Trophoblast cell (in vitro differentiated cells and primary cell): ENCODE measurements around the gene GRIN3A. TPM values are rescaled to one million over a fixed set of nuclear protein-coding genes. Genes with fewer than 3 reads are reported as not detected.

Source experiments
- DNase-seq, 2 donors: peaks; one replicate each; pipeline ENCODE4 v3.0.0-alpha.2; 2016
- H2AFZ ChIP-seq: 2 replicates; pipeline ENCODE4 v1.6.1; 2013; ENCODE audit warnings: low read length, moderate library complexity, mild to moderate bottlenecking; ENCODE audit not compliant: insufficient read depth, poor library complexity
- H2AK5ac ChIP-seq: 2 replicates; pipeline ENCODE4 v1.6.1; 2013; ENCODE audit warnings: mild to moderate bottlenecking, low read length
- H2BK120ac ChIP-seq: 2 replicates; pipeline ENCODE4 v1.6.1; 2013; ENCODE audit warnings: low read length, mild to moderate bottlenecking, moderate library complexity; ENCODE audit not compliant: insufficient read depth, poor library complexity
- H2BK12ac ChIP-seq: 2 replicates; pipeline ENCODE4 v1.6.1; 2013; ENCODE audit warnings: mild to moderate bottlenecking, low read length, moderate library complexity
- H2BK5ac ChIP-seq: 2 replicates; pipeline ENCODE4 v1.6.1; 2013; ENCODE audit warnings: low read length, low read depth, moderate library complexity, mild to moderate bottlenecking; ENCODE audit not compliant: poor library complexity
- H3K14ac ChIP-seq: 2 replicates; pipeline ENCODE4 v1.6.1; 2013; ENCODE audit warnings: mild to moderate bottlenecking, low read length
- H3K18ac ChIP-seq: 2 replicates; pipeline ENCODE4 v1.6.1; 2013; ENCODE audit warnings: mild to moderate bottlenecking, low read length
- H3K23ac ChIP-seq: 2 replicates; pipeline ENCODE4 v1.6.1; 2013; ENCODE audit warnings: low read length
- H3K27ac ChIP-seq: 2 replicates; pipeline ENCODE4 v1.5.1; 2013; ENCODE audit warnings: low read depth, mild to moderate bottlenecking, inconsistent platforms, low read length, moderate library complexity
- H3K27me3 ChIP-seq: 2 replicates; pipeline ENCODE4 v1.6.1; 2013; ENCODE audit warnings: inconsistent platforms, mild to moderate bottlenecking, low read length, moderate library complexity; ENCODE audit not compliant: insufficient read depth
- H3K36me3 ChIP-seq, 2 experiments: 1 replicate in 1 of 2; 2 replicates in 1 of 2; pipeline ENCODE4 v1.6.1; 2013; ENCODE audit warnings: low read length in 2 of 2, mild to moderate bottlenecking in 2 of 2, moderate library complexity in 1 of 2; ENCODE audit not compliant: insufficient read depth in 2 of 2, control insufficient read depth in 1 of 2
- H3K4ac ChIP-seq: 2 replicates; pipeline ENCODE4 v1.6.1; 2013; ENCODE audit warnings: low read depth, mild to moderate bottlenecking, low read length, moderate library complexity
- H3K4me1 ChIP-seq, 2 experiments: 1 replicate in 1 of 2; 2 replicates in 1 of 2; pipeline ENCODE4 v1.6.1; 2013; ENCODE audit warnings: low read length in 2 of 2, mild to moderate bottlenecking in 2 of 2, moderate library complexity in 1 of 2; ENCODE audit not compliant: insufficient read depth in 2 of 2, control insufficient read depth in 1 of 2
- H3K4me2 ChIP-seq: 2 replicates; pipeline ENCODE4 v1.6.1; 2013; ENCODE audit warnings: inconsistent platforms, mild to moderate bottlenecking, low read length, moderate library complexity
- H3K4me3 ChIP-seq: 2 replicates; pipeline ENCODE4 v1.5.1; 2013; ENCODE audit warnings: mild to moderate bottlenecking, low read depth, low read length, inconsistent platforms
- H3K79me1 ChIP-seq: one replicate; pipeline ENCODE4 v1.6.1; 2013; ENCODE audit warnings: low read length
- H3K79me2 ChIP-seq: 2 replicates; pipeline ENCODE4 v1.6.1; 2013; ENCODE audit warnings: low read length, mild to moderate bottlenecking; ENCODE audit not compliant: control insufficient read depth, insufficient read depth, poor library complexity
- H3K9ac ChIP-seq: 2 replicates; pipeline ENCODE4 v1.6.1; 2013; ENCODE audit warnings: mild to moderate bottlenecking, low read length
- H3K9me3 ChIP-seq: 2 replicates; pipeline ENCODE4 v1.6.1; 2013; ENCODE audit warnings: low read depth, mild to moderate bottlenecking, control low read depth, inconsistent platforms, low read length; ENCODE audit not compliant: insufficient read depth
- H4K12ac ChIP-seq: 2 replicates; pipeline ENCODE4 v1.6.1; 2013; ENCODE audit warnings: low read depth, mild to moderate bottlenecking, low read length, moderate library complexity
- H4K8ac ChIP-seq: 2 replicates; pipeline ENCODE4 v1.6.1; 2013; ENCODE audit warnings: low read depth, mild to moderate bottlenecking, low read length, moderate library complexity
- H4K91ac ChIP-seq: one replicate; pipeline ENCODE4 v1.6.1; 2013; ENCODE audit warnings: low read depth, mild to moderate bottlenecking, low read length, moderate library complexity
- WGBS: extraction: QIAGEN DNeasy Blood & Tissue Kit; methylation state at CpG from one replicate; pipeline ENCODE4 v1.1.7; 2013; ENCODE audit warnings: missing lambda C conversion rate; ENCODE audit not compliant: insufficient read length, insufficient coverage; ENCODE audit errors: extremely low coverage; 5-methylcytosine and 5-hydroxymethylcytosine counted together
- polyA plus RNA-seq: library from polyadenylated mRNA; stranded (reverse); fragments of 200-250 nt; gene quantifications from 2 replicates; pipeline ENCODE4 v1.2.3, GENCODE V29; 2013

GRIN3A gene
- polyA plus RNA-seq, result 0.03 and 0.07 TPM in 2 replicates

- H3K79me2 ChIP-seq, result no peaks in the 10 kb centered on the region
- H3K9me3 ChIP-seq, result peaks cover 3% of the 10 kb centered on the region
- peaks cover 10 to 12% of the 10 kb centered on the region in 2 experiments for H3K4me1 ChIP-seq
- H2BK5ac ChIP-seq, result no peak within 1 kb of the TSS
- WGBS, result no CpG with 5 or more reads among the region's 26 CpGs
- no peak within 1 kb of the TSS for H2BK12ac ChIP-seq
- H4K8ac ChIP-seq, result no peak within 1 kb of the TSS
- no peaks in the 10 kb centered on the region for H3K36me3 ChIP-seq
- H3K27ac ChIP-seq, result no peak within 1 kb of the TSS
- no peak within 1 kb of the TSS for H3K4ac ChIP-seq
- peak within 1 kb of the TSS; percentile 54 for H3K4me3 ChIP-seq
- H2AK5ac ChIP-seq, result no peak within 1 kb of the TSS
- H4K12ac ChIP-seq, result no peak within 1 kb of the TSS
- peak within 1 kb of the TSS; percentile 45 for H2AFZ ChIP-seq
- peak within 1 kb of the TSS; percentile 88 for H3K4me2 ChIP-seq
- H3K79me1 ChIP-seq, result no peaks in the 10 kb centered on the region
- H3K18ac ChIP-seq, result no peak within 1 kb of the TSS
- no peak within 1 kb of the TSS for H3K14ac ChIP-seq
- no peak within 1 kb of the TSS for H4K91ac ChIP-seq
- no peak within 1 kb of the TSS for H3K23ac ChIP-seq
- no peak within 1 kb of the TSS for H3K9ac ChIP-seq
- H3K27me3 ChIP-seq, result peaks cover 16% of the 10 kb centered on the region
- H2BK120ac ChIP-seq, result no peak within 1 kb of the TSS
- no peak for DNase-seq
These were observed at the start of gene GRIN3A for GRCh38 chr9:101738566-101739183. Gene GRIN3A (minus strand): TSS chr9:101738647. CDS start chr9:101737979, 668 bp downstream.

- Histone ChIP-seq H3K4me1 (no peaks in the 10 kb centered on the region), H3K79me2 (no peaks in the 10 kb centered on the region), H3K79me1 (no peaks in the 10 kb centered on the region), H3K4me2 (no peak overlapping the region), H3K27ac (no peak overlapping the region), H2BK120ac (no peak overlapping the region), H3K36me3 (no peaks in the 10 kb centered on the region), H3K27me3 (no peaks in the 10 kb centered on the region), H3K4me3 (no peak overlapping the region), H4K91ac (no peak overlapping the region), H4K8ac (no peak overlapping the region), H2AK5ac (no peak overlapping the region), H2AFZ (no peak overlapping the region), H2BK5ac (no peak overlapping the region), H3K4ac (no peak overlapping the region), H3K9ac (no peak overlapping the region), H3K14ac (no peak overlapping the region), H4K12ac (no peak overlapping the region), H2BK12ac (no peak overlapping the region), H3K9me3 (no peaks in the 10 kb centered on the region), H3K23ac (no peak overlapping the region), H3K18ac (no peak overlapping the region)
- DNase-seq, result no peak
- no CpG with 5 or more reads among the region's 1 CpG for WGBS
These were observed 49.4 kb upstream of the GRIN3A start for GRCh38 chr9:101787891-101788290.

GRCh38 chr9:101778332-101778731 is 39.9 kb upstream of the GRIN3A start:
- no peak overlapping the region for H3K23ac ChIP-seq
- H3K79me1 ChIP-seq, result no peaks in the 10 kb centered on the region
- H4K8ac ChIP-seq, result no peak overlapping the region
- H3K18ac ChIP-seq, result no peak overlapping the region
- DNase-seq, result no peak
- no peaks in the 10 kb centered on the region for H3K4me1 ChIP-seq
- H3K79me2 ChIP-seq, result no peaks in the 10 kb centered on the region
- no peaks in the 10 kb centered on the region for H3K36me3 ChIP-seq
- no peak overlapping the region for H3K14ac ChIP-seq
- no peak overlapping the region for H3K27ac ChIP-seq
- no peak overlapping the region for H2BK12ac ChIP-seq
- H3K4ac ChIP-seq, result no peak overlapping the region
- H2BK5ac ChIP-seq, result no peak overlapping the region
- H3K27me3 ChIP-seq, result no peaks in the 10 kb centered on the region
- no peak overlapping the region for H2AFZ ChIP-seq
- no CpG with 5 or more reads among the region's 4 CpGs for WGBS
- no peak overlapping the region for H4K91ac ChIP-seq
- no peak overlapping the region for H3K9ac ChIP-seq
- H4K12ac ChIP-seq, result no peak overlapping the region
- no peak overlapping the region for H3K4me3 ChIP-seq
- no peaks in the 10 kb centered on the region for H3K9me3 ChIP-seq
- no peak overlapping the region for H2AK5ac ChIP-seq
- no peak overlapping the region for H3K4me2 ChIP-seq
- no peak overlapping the region for H2BK120ac ChIP-seq

GRCh38 chr9:101764472-101764871 is 26.0 kb upstream of the GRIN3A start:
- Histone ChIP-seq H4K12ac (no peak overlapping the region), H2BK12ac (no peak overlapping the region), H3K27me3 (no peaks in the 10 kb centered on the region), H2AK5ac (no peak overlapping the region), H3K23ac (no peak overlapping the region), H3K18ac (no peak overlapping the region), H3K9ac (no peak overlapping the region), H3K79me2 (no peaks in the 10 kb centered on the region), H4K8ac (no peak overlapping the region), H3K4me3 (no peak overlapping the region), H3K79me1 (no peaks in the 10 kb centered on the region), H3K14ac (no peak overlapping the region), H3K4me1 (no peaks in the 10 kb centered on the region), H3K36me3 (no peaks in the 10 kb centered on the region), H2AFZ (no peak overlapping the region), H4K91ac (no peak overlapping the region), H3K27ac (no peak overlapping the region), H3K4ac (no peak overlapping the region), H3K4me2 (no peak overlapping the region), H2BK5ac (no peak overlapping the region), H2BK120ac (no peak overlapping the region), H3K9me3 (no peaks in the 10 kb centered on the region)
- no CpG with 5 or more reads among the region's 3 CpGs for WGBS
- DNase-seq, result no peak
